HG03565 (cell line): ENCODE data around the gene GRK6.

ENCODE experiments used
- ATAC-seq: cut with Tn5 transposase; IDR thresholded peaks from one replicate; pipeline ENCODE4 v1.9.1; 2021; ENCODE audit warnings: mild to moderate bottlenecking, moderate library complexity; ENCODE audit not compliant: unreplicated experiment

The GRK6 gene

DNA sequence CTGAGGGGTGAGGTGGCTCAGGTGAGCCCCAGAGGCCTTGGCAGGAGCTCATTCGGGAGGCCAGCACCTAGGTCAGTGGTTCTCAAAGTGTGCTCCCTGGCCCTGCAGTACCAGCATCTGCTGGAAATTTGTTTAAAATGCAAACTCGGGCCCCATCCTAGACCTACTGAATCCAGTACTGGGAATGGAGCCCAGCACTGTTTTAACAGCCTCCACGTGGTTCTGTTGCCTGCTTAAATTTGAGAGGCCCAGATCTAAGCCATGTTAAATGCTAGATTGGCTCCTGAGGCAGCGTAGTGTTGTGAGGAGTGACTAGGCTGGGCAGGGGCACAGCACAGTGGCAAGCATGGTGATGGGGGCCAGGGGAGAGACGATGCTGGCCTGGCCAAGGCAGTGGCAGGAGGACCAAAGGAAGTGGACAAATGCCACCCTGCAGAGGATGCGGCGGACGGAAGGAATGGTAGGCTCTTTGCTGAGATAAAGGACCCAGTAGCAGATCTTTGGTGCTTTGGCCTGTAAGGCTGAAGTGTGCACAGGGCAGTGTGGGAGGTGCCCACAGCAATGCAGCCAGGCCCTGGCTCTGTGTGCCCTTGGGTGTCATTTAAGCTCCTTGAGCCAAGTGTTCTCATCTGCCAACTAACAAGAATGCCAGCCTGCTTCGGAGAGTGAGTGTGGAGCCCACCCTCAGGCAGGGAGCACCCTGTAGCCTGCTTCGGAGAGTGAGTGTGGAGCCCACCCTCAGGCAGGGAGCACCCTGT, 24.4 kb downstream of the GRK6 start:
- no peak for ATAC-seq

GRCh38 chr5:177452688-177453638, 26.5 kb downstream of the GRK6 start:
- ATAC-seq, result no peak

DNA sequence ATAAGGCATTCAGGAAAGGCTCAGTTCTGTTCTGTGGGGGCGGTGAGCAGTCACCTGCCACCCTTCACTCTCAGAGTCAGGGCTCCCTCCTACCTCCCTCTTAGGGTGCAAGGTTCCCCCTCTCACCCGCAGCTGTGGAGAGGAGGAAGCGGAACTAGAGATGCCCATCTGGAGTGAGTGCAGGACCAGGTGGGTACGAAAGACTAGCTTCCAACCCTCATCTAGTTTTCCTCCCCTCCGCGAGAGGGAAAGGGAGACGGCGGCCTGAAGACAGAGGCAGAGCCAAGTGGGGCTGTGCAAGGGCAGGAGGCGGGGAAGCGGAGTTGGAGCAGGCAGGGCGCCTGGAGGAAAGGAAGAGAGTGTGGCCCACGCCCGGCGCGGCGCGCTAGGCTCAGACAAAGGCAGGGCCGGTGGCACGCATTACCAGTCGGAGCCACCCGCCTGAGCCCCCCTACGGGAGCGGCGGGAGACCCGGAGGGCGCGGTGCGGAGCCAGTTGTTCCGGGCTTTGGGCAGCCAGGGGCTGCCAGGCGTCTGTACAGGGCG, 27.4 kb downstream of the GRK6 start:
- ATAC-seq, result no peak

- peak; percentile 40 for ATAC-seq
Observed at GRCh38 chr5:177454397-177455035, 28.0 kb downstream of the GRK6 start.

DNA sequence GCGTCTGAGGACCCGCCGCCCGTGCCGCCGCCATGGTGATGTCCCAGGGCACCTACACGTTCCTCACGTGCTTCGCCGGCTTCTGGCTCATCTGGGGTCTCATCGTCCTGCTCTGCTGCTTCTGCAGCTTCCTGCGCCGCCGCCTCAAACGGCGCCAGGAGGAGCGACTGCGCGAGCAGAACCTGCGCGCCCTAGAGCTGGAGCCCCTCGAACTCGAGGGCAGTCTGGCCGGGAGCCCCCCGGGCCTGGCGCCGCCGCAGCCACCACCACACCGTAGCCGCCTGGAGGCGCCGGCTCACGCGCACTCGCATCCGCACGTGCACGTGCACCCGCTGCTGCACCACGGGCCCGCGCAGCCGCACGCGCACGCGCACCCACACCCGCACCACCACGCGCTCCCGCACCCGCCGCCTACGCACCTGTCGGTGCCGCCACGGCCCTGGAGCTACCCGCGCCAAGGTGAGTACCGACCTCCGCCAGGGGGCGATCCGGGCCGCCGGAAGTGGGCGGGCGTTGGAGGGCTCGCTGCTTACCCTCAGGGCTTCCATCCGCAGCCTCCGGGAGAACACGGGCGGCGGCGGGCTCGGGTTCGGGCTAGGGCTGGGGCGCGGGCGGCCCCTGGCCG, 28.7 kb downstream of the GRK6 start:
- peak; percentile 37 for ATAC-seq

DNA sequence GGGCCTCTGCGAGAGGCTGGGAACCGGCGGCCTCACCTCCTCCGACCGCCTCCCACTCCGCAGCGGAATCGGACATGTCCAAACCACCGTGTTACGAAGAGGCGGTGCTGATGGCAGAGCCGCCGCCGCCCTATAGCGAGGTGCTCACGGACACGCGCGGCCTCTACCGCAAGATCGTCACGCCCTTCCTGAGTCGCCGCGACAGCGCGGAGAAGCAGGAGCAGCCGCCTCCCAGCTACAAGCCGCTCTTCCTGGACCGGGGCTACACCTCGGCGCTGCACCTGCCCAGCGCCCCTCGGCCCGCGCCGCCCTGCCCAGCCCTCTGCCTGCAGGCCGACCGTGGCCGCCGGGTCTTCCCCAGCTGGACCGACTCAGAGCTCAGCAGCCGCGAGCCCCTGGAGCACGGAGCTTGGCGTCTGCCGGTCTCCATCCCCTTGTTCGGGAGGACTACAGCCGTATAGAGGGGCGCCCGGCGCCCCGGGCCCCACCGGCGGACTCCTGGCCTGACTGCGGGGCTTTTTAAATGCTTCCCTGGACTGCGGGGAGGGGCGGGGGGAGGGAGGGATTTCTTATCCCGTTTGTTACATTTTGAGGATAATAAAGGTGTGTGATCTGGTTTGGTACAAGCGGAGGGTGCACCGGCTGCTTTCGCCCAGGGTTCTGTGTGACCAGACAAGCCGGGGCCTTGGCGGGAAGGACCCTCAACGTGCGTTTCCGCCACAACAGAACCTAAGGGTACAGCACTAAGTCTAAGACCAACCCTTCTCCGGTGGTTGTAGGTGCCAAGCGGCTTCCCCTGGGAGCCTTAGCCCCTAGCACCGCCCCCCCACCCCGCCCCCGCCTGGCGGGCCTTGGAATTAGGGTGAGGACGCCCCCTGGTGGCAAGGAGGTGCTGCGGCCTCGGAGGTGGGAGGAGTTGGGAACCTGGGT, 29.4 kb downstream of the GRK6 start:
- ATAC-seq, result peak; percentile 2

DNA sequence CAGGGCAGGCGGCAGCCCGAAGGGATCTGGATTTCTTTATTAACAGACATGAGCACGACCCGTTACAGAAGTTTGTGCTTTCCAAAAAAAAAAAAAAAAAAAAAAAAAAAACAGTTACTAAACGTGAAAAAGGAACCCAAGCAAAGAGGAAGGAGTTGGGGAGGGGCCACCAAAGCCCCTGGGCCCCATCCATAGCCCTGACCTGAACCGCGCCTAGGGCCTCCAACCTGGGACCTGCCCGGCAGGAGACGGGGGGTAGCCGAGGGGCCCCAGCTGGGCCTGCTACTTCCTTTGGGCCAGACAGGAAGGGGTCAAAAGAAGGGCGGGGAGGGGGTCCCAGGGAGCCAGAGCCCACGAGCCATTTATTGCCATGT, 30.1 kb downstream of the GRK6 start:
- no peak for ATAC-seq

DNA sequence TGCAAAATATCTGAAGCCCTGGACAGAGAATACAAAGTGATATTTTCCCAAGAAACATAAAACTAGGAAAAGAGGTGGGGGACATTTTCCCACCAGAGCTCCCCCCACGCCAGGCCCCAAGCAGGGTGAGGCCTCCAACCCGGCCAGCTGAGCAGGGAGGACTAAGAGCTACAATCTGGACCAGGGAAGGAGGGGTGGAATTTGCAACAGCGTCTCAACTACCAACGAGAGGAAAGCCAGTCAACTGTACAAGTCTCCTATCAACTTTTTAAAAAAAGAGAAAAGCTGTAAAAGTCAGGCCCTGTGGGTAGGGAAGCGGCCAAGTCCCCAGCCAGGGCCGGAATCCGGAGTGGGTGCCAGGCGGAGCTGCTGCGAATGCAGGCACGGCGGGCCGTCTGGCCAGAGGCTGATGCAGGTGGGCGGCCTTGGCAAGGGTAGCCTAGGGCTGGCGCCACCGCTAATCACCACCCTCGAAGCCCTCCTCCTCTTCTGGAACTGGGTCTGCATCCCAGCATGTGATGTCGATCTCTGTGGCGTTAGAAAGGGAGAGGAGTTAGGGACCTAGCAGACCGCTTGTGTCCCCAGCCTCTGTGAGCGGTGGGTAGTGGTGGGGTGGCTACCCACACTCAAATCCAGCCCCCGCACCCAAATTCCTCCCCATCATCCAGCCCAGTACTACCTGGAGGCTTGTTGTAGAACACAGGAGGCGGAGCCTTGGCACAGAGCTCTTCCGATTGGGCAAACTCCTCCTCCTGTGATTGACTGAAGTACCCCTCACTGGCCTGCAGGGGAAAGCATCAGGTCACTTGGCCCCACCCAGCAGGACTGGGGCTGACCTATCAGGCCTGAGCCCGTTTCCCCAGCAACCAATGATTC, 30.7 kb downstream of the GRK6 start:
- peak; percentile 32 for ATAC-seq

DNA sequence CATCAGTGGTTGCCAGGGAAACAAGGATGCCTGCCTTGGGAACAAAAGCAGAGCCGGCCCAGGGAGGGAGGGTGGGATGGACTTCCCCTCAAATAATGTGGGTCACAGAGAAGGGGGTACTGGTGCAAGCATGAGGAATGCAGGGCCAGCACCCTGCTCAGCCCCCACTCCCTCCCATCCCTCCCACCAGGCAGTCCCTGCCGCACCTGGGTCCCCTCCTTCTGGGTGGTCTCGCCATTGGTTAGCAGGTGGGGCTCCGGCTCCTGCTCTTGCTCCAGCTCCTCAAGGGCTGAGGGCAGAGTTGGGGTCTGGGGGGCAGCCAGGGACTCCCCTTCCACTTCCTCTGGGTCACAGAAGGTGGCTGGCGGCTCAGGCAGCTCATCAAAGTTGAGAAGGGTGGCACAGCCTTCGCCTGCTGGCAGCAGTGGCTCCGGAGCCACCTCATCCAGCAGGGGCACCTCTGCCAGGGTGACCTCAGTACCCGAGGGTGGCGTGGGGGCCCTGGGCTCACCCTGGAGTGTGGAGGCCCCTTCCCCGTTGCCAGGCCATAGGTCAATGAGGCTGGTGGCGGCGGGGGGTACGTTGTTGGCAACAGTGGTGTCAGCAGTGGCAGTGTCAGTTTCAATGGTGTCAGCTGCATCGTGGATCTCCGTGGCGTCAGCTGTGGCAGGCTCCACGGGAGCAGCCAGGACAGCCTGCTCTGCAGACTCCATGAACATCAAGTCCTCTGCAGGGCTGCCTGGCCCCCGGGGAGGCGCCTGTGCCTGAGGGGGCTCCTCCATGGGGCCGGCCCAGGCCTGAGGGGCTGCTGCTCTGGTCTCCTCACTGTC, 31.6 kb downstream of the GRK6 start:
- ATAC-seq, result no peak

DNA sequence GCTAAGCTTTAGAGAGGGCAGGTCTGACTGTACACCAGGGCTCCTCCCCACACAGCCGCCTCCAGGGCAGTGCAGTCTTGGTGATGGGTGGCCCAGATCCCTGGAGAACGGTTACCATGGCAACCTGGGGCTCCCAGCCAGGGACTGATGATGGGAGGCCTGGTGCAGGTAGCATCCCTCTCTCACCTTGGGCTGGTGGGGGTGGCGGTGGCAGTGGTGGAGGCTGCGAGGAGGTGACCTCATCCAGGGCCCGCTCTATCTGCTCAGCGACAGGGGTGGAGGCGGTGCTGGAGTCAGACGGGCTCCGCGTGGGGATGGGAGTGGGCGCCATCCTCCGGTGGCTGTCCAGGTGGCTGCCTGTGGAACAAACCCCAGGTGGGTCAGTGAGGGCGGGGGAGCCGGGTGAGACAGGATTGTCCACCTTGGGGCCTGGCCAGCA, 32.5 kb downstream of the GRK6 start:
- ATAC-seq, result no peak

GRCh38 chr5:177459357-177459756, 32.9 kb downstream of the GRK6 start:
- no peak for ATAC-seq

DNA sequence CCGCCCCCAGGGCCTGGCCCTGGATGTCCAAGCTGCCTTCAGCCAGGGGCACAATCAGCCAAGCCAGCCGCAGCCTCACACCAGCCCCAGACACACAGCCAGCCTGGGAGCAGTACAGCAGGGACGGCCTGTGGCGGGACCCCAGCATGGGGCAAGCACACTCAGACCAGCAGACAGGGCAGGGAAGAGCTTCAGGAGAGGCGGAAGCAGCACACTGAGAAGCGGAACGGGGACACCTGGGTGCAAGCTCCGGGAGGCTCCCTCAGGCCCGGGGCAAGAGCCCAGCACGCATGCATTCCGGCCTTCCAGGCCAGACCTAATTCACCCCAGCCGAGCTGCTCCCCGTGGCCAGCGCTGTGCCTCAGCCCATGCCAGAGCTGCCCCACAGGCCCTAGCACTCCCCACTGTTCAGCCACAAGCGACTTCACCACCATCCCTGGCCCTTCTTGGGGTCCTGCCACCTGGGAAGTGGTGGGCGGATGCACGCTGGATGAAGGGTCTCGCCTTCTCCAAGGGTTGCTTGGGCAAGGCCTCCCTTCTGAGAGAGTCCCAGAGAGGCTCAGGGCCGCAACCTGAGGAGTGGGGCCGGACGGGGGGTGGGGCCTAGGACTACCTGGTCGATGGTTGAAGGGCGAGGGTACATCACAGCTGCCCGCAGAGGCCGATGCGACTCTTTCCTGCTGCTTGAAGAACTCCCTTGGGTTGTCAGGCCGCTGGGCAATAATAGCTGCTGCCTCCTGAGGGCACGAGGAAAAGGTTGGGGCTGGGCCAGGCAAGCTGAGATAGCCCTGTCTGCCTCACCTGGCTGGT, 33.5 kb downstream of the GRK6 start:
- ATAC-seq, result no peak

DNA sequence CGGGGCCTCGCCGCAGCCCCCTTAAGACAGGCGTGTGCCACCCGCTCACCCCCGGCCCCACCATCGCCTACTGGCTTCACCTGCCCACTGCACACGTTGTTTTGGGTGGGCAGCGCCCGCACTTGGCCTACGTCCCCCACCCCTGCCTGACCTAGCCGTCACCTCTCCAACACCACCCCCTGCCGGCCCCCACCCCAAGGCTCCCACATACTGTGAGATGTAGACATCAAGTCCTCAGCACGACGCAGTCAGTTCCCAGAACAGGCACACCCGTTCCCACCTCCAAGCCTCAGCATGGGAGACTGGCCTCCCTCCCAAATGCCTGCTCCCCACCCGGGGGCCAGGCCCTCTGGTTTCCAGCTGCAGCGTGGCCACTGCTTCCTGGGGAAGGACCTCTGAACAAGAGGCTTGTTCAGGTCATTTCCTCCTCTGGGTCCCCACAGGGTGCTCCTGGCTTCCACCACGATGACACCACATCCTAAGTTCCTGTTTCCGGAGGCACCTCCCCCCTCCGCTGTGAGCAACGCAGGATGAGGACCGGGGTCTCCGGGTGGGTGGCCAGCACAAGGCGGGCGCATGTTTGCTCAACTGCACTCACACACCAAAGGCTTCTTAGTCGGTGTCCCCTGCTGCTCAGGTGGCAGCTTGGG, 35.7 kb downstream of the GRK6 start:
- no peak for ATAC-seq

GRCh38 chr5:177465044-177465443, 38.6 kb downstream of the GRK6 start:
- no peak for ATAC-seq

GRCh38 chr5:177466861-177467260, 40.4 kb downstream of the GRK6 start:
- no peak for ATAC-seq

- ATAC-seq, result no peak
Observed at GRCh38 chr5:177467436-177467835, 41.0 kb downstream of the GRK6 start.

DNA sequence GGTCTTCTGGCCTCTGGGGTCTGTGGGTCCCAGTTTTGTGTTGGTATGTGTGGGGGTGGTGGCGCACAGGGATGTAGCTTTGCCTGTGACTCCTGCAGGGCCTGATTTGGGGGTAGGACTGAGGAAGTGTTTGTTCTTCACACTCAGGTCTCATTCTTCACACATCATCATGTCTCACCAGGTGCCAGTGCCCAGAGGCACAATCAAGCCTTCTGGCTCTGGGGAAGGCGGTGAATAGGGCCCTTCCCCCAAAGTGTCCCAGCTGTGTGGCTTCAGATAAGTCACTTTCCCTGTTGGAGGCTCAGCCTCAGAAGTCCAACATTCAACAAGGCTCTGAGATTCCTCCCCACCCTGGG, 41.8 kb downstream of the GRK6 start:
- no peak for ATAC-seq
